ENCODE measurements around the gene ST6GALNAC1. TPM values are rescaled to one million over a fixed set of nuclear protein-coding genes. Genes with fewer than 3 reads are reported as not detected.

The ST6GALNAC1 gene
- total and polyA plus RNA-seq, 2 of the 13 experiments (the other 11 are each of a cell fraction or from before 2014, with no cell fraction given): not detected

GRCh38 chr17:76671912-76672262 lies 28.3 kb upstream of the ST6GALNAC1 start (continued):
- TF ChIP-seq ZBED4 (CRISPR knock-in tag; IDR thresholded peaks at IDR 0.05; ENCODE audit: borderline replicate concordance): no peak
- no peak for TF ChIP-seq ZNF552 (CRISPR knock-in tag; IDR thresholded peaks at IDR 0.05; ENCODE audit: borderline replicate concordance)
- TF ChIP-seq ZKSCAN8 (CRISPR knock-in tag; IDR thresholded peaks at IDR 0.05; ENCODE audit: borderline replicate concordance): peak; percentile 17; the same call in 1 of the 2 replicates
- no peak for TF ChIP-seq ZBTB2 (CRISPR knock-in tag; IDR thresholded peaks at IDR 0.05; ENCODE audit: low read depth)
- TF ChIP-seq CREB3 (CRISPR knock-in tag; IDR thresholded peaks at IDR 0.05): no peak
- no peak for TF ChIP-seq ETV5 (CRISPR knock-in tag; IDR thresholded peaks at IDR 0.05; ENCODE audit: borderline replicate concordance)
- no peak for TF ChIP-seq SP1 (IDR thresholded peaks at IDR 0.05)
- no peak for TF ChIP-seq SP1 (CRISPR knock-in tag; IDR thresholded peaks at IDR 0.05)
- no peak for TF ChIP-seq ZBTB7A (CRISPR knock-in tag; IDR thresholded peaks at IDR 0.05)
- TF ChIP-seq GABPA (IDR thresholded peaks at IDR 0.05; ENCODE audit: low read depth, low read length): no peak
- TF ChIP-seq GABPA (CRISPR knock-in tag; IDR thresholded peaks at IDR 0.05; ENCODE audit: low read depth): peak; percentile 5; the same call in 1 of the 2 replicates
- TF ChIP-seq KAT2B (IDR thresholded peaks at IDR 0.05; ENCODE audit: borderline replicate concordance, low read depth, low read length): no peak
- 0 out of 2 replicates have a peak, but pooled peaks have one; percentile 44 for TF ChIP-seq ZNF414 (CRISPR knock-in tag; IDR thresholded peaks at IDR 0.05)
- no peak for TF ChIP-seq MZF1 (CRISPR knock-in tag; IDR thresholded peaks at IDR 0.05; ENCODE audit: borderline replicate concordance)
- 0 out of 2 replicates have a peak, but pooled peaks have one; percentile 4 for TF ChIP-seq NR2C2 (CRISPR knock-in tag; IDR thresholded peaks at IDR 0.05; ENCODE audit: borderline replicate concordance)
- TF ChIP-seq FOSL2 (CRISPR knock-in tag; IDR thresholded peaks at IDR 0.05): no peak
- TF ChIP-seq ZNF441 (CRISPR knock-in tag; IDR thresholded peaks at IDR 0.05; ENCODE audit: borderline replicate concordance): no peak
- TF ChIP-seq MAF1 (CRISPR knock-in tag; IDR thresholded peaks at IDR 0.05; ENCODE audit: borderline replicate concordance): no peak
- TF ChIP-seq REL (CRISPR knock-in tag; conservative IDR thresholded peaks at IDR 0.05): no peak
- TF ChIP-seq NR2F2 (IDR thresholded peaks at IDR 0.05; ENCODE audit: borderline replicate concordance, low read depth): no peak
- no peak for TF ChIP-seq KDM3A (CRISPR knock-in tag; IDR thresholded peaks at IDR 0.05; ENCODE audit: low read depth)
- no peak for TF ChIP-seq ZSCAN31 (CRISPR knock-in tag; IDR thresholded peaks at IDR 0.05; ENCODE audit: low read depth)
- TF ChIP-seq ATM (IDR thresholded peaks at IDR 0.05; ENCODE audit: borderline replicate concordance): no peak
- no peak for TF ChIP-seq STAG1 (CRISPR knock-in tag; IDR thresholded peaks at IDR 0.05)
- TF ChIP-seq ZNF274 (CRISPR knock-in tag; IDR thresholded peaks at IDR 0.05): no peak
- no peak for TF ChIP-seq FOXM1 (CRISPR knock-in tag; IDR thresholded peaks at IDR 0.05)
- no peak for TF ChIP-seq SIN3A (IDR thresholded peaks at IDR 0.05; ENCODE audit: borderline replicate concordance, low read depth, low read length)

All from HepG2 (cell line).